Stimulated activated CD8-positive, alpha-beta memory T cell treated with anti-CD3 and anti-CD28 coated beads, Interleukin-12 subunit alpha, Interleukin-12 subunit beta, amount 100 ng/mL, for 24 hours (primary cell): Measurements from ENCODE around the gene PAFAH1B1.
A peak's percentile ranks its signal among the peaks of the same experiment; 100 is the strongest.
"Not testable (repeated sequence)": the region's sequence is repeated elsewhere in the genome, so short reads cannot be mapped to it uniquely, and the experiment has no call there.

Experiments used
- DNase-seq: peaks from one replicate; pipeline ENCODE4 v3.0.0-alpha.2; 2020; ENCODE audit errors: extremely low read depth

Gene PAFAH1B1

GRCh38 chr17:2592971-2593820 is at the start of gene PAFAH1B1:
Gene PAFAH1B1 (plus strand): TSS chr17:2593654. CDS start chr17:2638289, 44,635 bp downstream.
- DNase-seq: peak; percentile 88

GRCh38 chr17:2545393-2545792 is 48.1 kb upstream of the PAFAH1B1 start:
- DNase-seq: no peak

DNA sequence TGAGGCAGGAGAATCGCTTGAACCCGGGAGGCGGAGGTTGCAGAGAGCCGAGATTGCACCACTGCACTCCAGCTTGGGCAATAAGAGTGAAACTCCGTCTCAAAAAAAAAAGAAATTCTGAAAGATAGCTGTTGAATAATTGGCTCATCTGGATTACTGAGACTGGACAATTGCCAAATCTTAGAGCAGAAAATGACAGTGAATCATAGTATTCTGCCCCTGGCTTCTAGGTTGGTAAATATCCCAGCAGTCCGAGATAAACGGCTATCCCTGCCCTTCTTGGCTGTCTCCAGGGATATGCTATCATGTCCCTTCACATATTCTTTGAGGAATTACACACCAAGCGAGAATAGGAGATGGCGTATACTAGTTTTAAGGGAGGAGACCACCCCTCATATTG is 46.3 kb upstream of the PAFAH1B1 start:
- no peak for DNase-seq

GRCh38 chr17:2548026-2548425 is 45.4 kb upstream of the PAFAH1B1 start:
- DNase-seq: not testable (repeated sequence)

GRCh38 chr17:2549392-2550211 is 43.9 kb upstream of the PAFAH1B1 start:
- no peak for DNase-seq

- no peak for DNase-seq
Measured at GRCh38 chr17:2551493-2551892, 42.0 kb upstream of the PAFAH1B1 start.

- no peak for DNase-seq
Measured at GRCh38 chr17:2551928-2552327, 41.5 kb upstream of the PAFAH1B1 start.

GRCh38 chr17:2560658-2561057 is 32.8 kb upstream of the PAFAH1B1 start:
- DNase-seq: no peak

- no peak for DNase-seq
Measured at GRCh38 chr17:2562162-2562858, 31.1 kb upstream of the PAFAH1B1 start.

GRCh38 chr17:2563061-2563460 is 30.4 kb upstream of the PAFAH1B1 start:
- no peak for DNase-seq

DNA sequence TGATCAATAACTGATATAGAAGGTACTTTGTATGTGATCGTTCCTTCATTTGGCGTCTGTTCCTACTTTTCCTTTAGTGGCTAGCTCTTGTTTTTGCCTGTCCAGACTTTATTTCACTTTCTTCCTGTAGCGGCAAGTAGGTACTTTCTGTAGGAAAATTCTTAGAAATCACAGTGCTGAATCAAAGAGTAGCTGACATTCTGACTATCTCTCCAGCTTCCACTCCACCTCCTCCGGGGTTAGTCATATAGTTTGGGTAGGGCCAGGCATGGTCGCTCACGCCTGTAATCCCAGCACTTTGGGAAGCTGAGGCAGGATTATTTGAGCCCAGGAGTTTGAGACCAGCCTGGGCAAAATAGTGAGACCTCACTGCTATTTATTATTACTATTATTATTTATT is 29.9 kb upstream of the PAFAH1B1 start:
- DNase-seq: no peak

DNA sequence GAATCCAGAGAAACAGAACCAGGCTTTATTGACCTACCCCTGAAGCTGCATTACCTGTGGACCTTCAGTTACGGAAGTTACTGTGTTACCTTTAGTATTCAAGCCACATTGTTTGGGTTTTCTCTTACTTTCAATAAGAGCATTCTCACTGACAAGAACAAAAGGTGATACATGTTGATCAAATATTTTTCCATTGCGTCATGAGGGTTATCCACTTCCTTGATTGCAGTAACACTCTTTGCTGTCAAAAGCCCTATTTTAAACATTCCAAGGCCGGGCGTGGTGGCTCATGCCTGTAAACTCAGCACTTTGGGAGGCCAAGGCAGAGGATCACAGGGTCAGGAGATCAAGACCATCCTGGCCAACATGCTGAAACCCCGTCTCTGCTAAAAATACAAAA is 28.6 kb upstream of the PAFAH1B1 start:
- DNase-seq: no peak

- DNase-seq: no peak
Measured at GRCh38 chr17:2566056-2566455, 27.4 kb upstream of the PAFAH1B1 start.

GRCh38 chr17:2571523-2572303 is 21.7 kb upstream of the PAFAH1B1 start:
- no peak for DNase-seq

DNA sequence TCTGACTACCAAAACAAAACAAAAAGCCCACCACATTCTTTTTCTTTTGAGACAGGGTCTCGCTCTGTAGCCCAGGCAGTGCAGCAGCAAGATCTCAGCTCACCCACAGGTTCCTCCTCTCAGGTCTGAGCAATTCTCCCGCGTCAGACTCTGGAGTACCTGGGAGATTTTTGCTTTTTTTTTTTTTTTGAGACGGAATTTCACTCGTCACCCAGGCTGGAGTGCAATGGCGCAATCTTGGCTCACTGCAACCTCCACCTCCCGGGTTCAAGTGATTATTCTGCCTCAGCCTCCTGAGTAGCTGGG is 21.2 kb upstream of the PAFAH1B1 start:
- not testable (repeated sequence) for DNase-seq

DNA sequence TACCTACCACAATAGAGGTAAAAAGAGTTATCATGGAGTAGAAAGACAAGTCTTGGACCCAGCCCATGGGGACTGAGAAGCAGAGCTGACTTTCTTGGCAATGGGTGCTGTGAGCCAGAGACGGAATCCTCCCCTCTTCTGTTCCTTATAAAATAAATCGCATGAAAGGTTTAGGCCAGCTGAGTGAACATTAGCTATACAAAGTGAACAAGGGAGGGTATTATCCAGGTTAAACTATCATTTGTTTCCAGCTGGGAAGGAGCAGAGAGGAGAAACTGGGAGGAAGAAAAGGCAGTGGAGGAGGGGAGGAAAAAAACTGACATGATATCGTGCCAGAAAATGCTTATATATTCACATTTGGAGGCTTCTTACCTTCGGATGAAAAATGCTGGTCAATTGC is 13.3 kb upstream of the PAFAH1B1 start:
- no peak for DNase-seq

DNA sequence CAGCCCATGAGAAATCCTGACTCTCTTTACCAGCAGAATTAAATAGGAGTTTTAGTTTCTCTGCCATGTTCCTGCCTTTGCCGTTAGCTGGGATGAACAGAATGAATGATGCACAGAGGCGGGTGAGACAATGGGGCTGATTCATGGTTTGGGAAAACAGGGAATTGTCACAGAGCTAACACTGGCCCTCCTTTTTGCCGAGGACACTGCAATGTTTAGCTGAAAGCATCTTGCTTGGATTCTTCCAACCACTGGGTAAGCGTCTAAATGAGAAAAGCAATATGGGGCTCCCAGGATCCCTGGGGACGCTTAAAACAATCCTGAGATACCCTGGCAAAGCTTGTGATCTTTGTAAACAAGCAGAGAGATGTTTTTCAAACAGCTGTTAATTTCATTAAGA is 12.8 kb upstream of the PAFAH1B1 start:
- DNase-seq: no peak

GRCh38 chr17:2582493-2582892 is 11.0 kb upstream of the PAFAH1B1 start:
- DNase-seq: no peak

- no peak for DNase-seq
Measured at GRCh38 chr17:2591040-2591640, 2.3 kb upstream of the PAFAH1B1 start.

- DNase-seq: peak; percentile 63
Measured at GRCh38 chr17:2593821-2594721, 617 bp downstream of the PAFAH1B1 start.
